A549 (cell line): Measurements from ENCODE around the gene FAM13A. TPM values are rescaled to one million over a fixed set of nuclear protein-coding genes. Genes with fewer than 3 reads are reported as not detected.
A peak's percentile ranks its signal among the peaks of the same experiment; 100 is the strongest.

Experiments
- ATAC-seq, 2 experiments: fragments of 200-7000 bp in 1 of 2; fragments of >200 bp in 1 of 2; cut with Nextera tagmentation in 1 of 2; cut with Tn5 transposase in 1 of 2; 3 replicates each; pipeline versions ENCODE4 v1.8.0 to v1.9.1; 2018 to 2020; ENCODE audit warnings: mild to moderate bottlenecking in 1 of 2, moderate library complexity in 1 of 2
- CTCF ChIA-PET: fragments of 300-600 bp; sonication (Branson Sonifier 250); formaldehyde crosslinking; extraction: SDS; loops from one replicate; lab custom pipeline; 2021; ENCODE audit warnings: antibody characterized with exemption, inconsistent platforms; lab: Yijun Ruan, JAX
- POLR2A ChIA-PET: fragments of 350-600 bp; formaldehyde crosslinking; extraction: SDS; loops from one replicate; lab custom pipeline; 2021; ENCODE audit warnings: antibody characterized with exemption, inconsistent platforms; lab: Yijun Ruan, JAX
- DNase-seq, 2 experiments: peaks; one replicate each; pipeline versions ENCODE4 v3.0.0 to v3.0.0-alpha.2; 2011 to 2016; ENCODE audit warnings: low read depth in 1 of 2, low spot score in 1 of 2
- FAIRE-seq: peaks from 2 replicates; lab custom pipeline; 2011; peaks lifted over from hg19 to GRCh38; lab: Jason Lieb, UNC
- H3K27ac ChIP-seq, 2 experiments: fragments of >200 bp; sonication (Bioruptor Twin); formaldehyde crosslinking; 3 replicates each; pipeline ENCODE4 v1.5.1; 2016 to 2017
- H3K4me1 ChIP-seq: fragments of >200 bp; sonication (Bioruptor Twin); formaldehyde crosslinking; 3 replicates; pipeline ENCODE4 v1.6.1; 2016
- H3K4me2 ChIP-seq: fragments of >200 bp; sonication (Bioruptor Twin); formaldehyde crosslinking; 3 replicates; pipeline ENCODE4 v1.6.1; 2016
- H3K4me3 ChIP-seq: fragments of >200 bp; sonication (Bioruptor Twin); formaldehyde crosslinking; 3 replicates; pipeline ENCODE4 v1.5.1; 2016
- H3K9me3 ChIP-seq: fragments of >200 bp; sonication (Bioruptor Twin); formaldehyde crosslinking; 3 replicates; pipeline ENCODE4 v1.6.1; 2016
- BHLHE40 ChIP-seq: IDR thresholded peaks from 2 replicates; pipeline ENCODE4 v1.6.1; 2012; ENCODE audit warnings: low read depth, low read length, inconsistent platforms
- CBX2 ChIP-seq: fragments of 200-600 bp; sonication (generic); IDR thresholded peaks from 2 replicates; pipeline ENCODE4 v1.6.1; 2016; ENCODE audit warnings: low read depth, mild to moderate bottlenecking, borderline replicate concordance
- CEBPB ChIP-seq, 2 experiments: fragments of >200 bp in 1 of 2; sonication (Bioruptor Twin) in 1 of 2; formaldehyde crosslinking in 1 of 2; IDR thresholded peaks; 2 replicates each; pipeline ENCODE4 v1.6.1; 2012 to 2016
- CHD2 ChIP-seq: fragments of 150-350 bp; IDR thresholded peaks from 2 replicates; pipeline ENCODE4 v1.6.1; 2014; ENCODE audit warnings: low read length; ENCODE audit not compliant: partially characterized antibody
- CHD4 ChIP-seq: fragments of 200-600 bp; sonication (generic); IDR thresholded peaks from 2 replicates; pipeline ENCODE4 v1.6.1; 2016; ENCODE audit warnings: antibody characterized with exemption, mild to moderate bottlenecking, borderline replicate concordance
- ELK1 ChIP-seq: fragments of 150-350 bp; IDR thresholded peaks from 2 replicates; pipeline ENCODE4 v1.6.1; 2014; ENCODE audit warnings: low read depth, mild to moderate bottlenecking, low read length
- FOSL2 ChIP-seq, 2 experiments: fragments of 450-650 bp in 1 of 2; fragments of >200 bp in 1 of 2; sonication (Bioruptor Twin) in 1 of 2; formaldehyde crosslinking; IDR thresholded peaks; 2 replicates each; pipeline versions ENCODE4 v1.5.0 to v1.6.1; 2016 to 2020; ENCODE audit warnings: mild to moderate bottlenecking in 1 of 2, moderate library complexity in 1 of 2
- FOXS1 ChIP-seq: fragments of 250-450 bp; sonication (Bioruptor Pico); IDR thresholded peaks from 2 replicates; pipeline ENCODE4 v1.5.0; 2020; ENCODE audit warnings: mild to moderate bottlenecking, moderate library complexity
- GATA3 ChIP-seq: IDR thresholded peaks from 2 replicates; pipeline ENCODE4 v1.6.1; 2012; ENCODE audit warnings: borderline replicate concordance
- HEYL ChIP-seq: fragments of 250-450 bp; sonication (Bioruptor Pico); IDR thresholded peaks from 2 replicates; pipeline ENCODE4 v1.8.0; 2021; ENCODE audit warnings: mild to moderate bottlenecking, moderate library complexity
- HMGXB4 ChIP-seq: fragments of 250-450 bp; sonication (Bioruptor Pico); IDR thresholded peaks from 2 replicates; pipeline ENCODE4 v1.5.0; 2021; ENCODE audit warnings: mild to moderate bottlenecking, moderate library complexity, borderline replicate concordance
- JUN ChIP-seq, 2 experiments: fragments of >200 bp; sonication (Bioruptor Twin); formaldehyde crosslinking; IDR thresholded peaks; 2 replicates in 1 of 2; 3 replicates in 1 of 2; pipeline ENCODE4 v1.6.1; 2016 to 2017
- MAFK ChIP-seq: fragments of 450-650 bp; IDR thresholded peaks from 2 replicates; pipeline ENCODE4 v1.6.1; 2014; ENCODE audit not compliant: partially characterized antibody
- NFE2L2 ChIP-seq: fragments of 150-350 bp; conservative IDR thresholded peaks from 2 replicates; pipeline ENCODE4 v1.6.1; 2014; ENCODE audit warnings: low read length
- NR3C1 ChIP-seq: fragments of >200 bp; sonication (Bioruptor Twin); formaldehyde crosslinking; IDR thresholded peaks from 3 replicates; pipeline ENCODE4 v1.6.1; 2017
- RAD21 ChIP-seq, 2 experiments: fragments of >200 bp in 1 of 2; sonication (Bioruptor Twin) in 1 of 2; formaldehyde crosslinking in 1 of 2; IDR thresholded peaks in 1 of 2; conservative IDR thresholded peaks in 1 of 2; 2 replicates in 1 of 2; 3 replicates in 1 of 2; pipeline ENCODE4 v1.6.1; 2012 to 2018; ENCODE audit warnings: inconsistent platforms in 1 of 2
- REST ChIP-seq: fragments of 200-600 bp; sonication (generic); IDR thresholded peaks from 2 replicates; pipeline ENCODE4 v1.6.1; 2016; ENCODE audit warnings: antibody characterized with exemption, mild to moderate bottlenecking, moderate library complexity
- RFX5 ChIP-seq: fragments of 450-650 bp; IDR thresholded peaks from 2 replicates; pipeline ENCODE4 v1.7.1; 2014; ENCODE audit warnings: antibody characterized with exemption, mild to moderate bottlenecking, moderate library complexity
- RNF2 ChIP-seq: fragments of 200-600 bp; sonication (generic); IDR thresholded peaks from 2 replicates; pipeline ENCODE4 v1.6.1; 2016; ENCODE audit warnings: low read depth, mild to moderate bottlenecking, antibody characterized with exemption, moderate library complexity, borderline replicate concordance
- TP53 ChIP-seq: fragments of 250-450 bp; sonication (Bioruptor Pico); IDR thresholded peaks from 2 replicates; pipeline ENCODE4 v1.5.0; 2021; ENCODE audit warnings: mild to moderate bottlenecking, moderate library complexity
- ZNF302 ChIP-seq: fragments of 250-450 bp; sonication (Bioruptor Pico); IDR thresholded peaks from 2 replicates; pipeline ENCODE4 v1.9.0; 2021; ENCODE audit warnings: inconsistent platforms, mild to moderate bottlenecking, moderate library complexity
- WGBS: methylation state at CpG from one replicate; pipeline ENCODE4 v1.1.6; 2017; ENCODE audit errors: missing lambda C conversion rate; 5-methylcytosine and 5-hydroxymethylcytosine counted together
- polyA plus RNA-seq, 4 experiments: library from polyadenylated mRNA; depleted of rRNA in 3 of 4; stranded (reverse); fragments of >200 nt; fragmentation: RNase III in 1 of 4; extraction: RNeasy Plus Mini Kit Qiagen cat#74134 plus additional on column Dnase treatment in 1 of 4; gene quantifications; 2 replicates in 3 of 4; 3 replicates in 1 of 4; pipeline ENCODE4 v1.2.3, GENCODE V29; 2011 to 2017

FAM13A gene
- polyA plus RNA-seq, 2 of the 4 experiments (the other 2 are of a cell fraction) = 6.5 to 22.0 TPM

- H3K4me2 ChIP-seq = peak overlapping the region; percentile 76
Observed at GRCh38 chr4:88821522-88821921, 235.5 kb downstream of the FAM13A start.

GRCh38 chr4:88820698-88821415, 236.1 kb downstream of the FAM13A start:
- ChIA-PET CTCF (interaction anchor here (6.6 kb wide), 1 partner anchor 203 kb away, joined by 112 read pairs; no protein-coding TSS in a partner anchor), POLR2A (no interaction called here)
- DNase-seq (no peak), ATAC-seq (no peak), FAIRE-seq (no peak)
- Histone ChIP-seq H3K4me2 (peak overlapping the region; percentile 76), H3K4me3 (no peak overlapping the region), H3K4me1 (peaks cover 25% of the 10 kb centered on the region; the same call in 2 of the 3 replicates), H3K27ac (no peak overlapping the region), H3K9me3 (no peaks in the 10 kb centered on the region)
- TF ChIP-seq TP53 (CRISPR knock-in tag) = no peak
- no peak for TF ChIP-seq ZNF302 (CRISPR knock-in tag)
- no peak for TF ChIP-seq REST
- TF ChIP-seq NR3C1 = no peak
- no peak for TF ChIP-seq CEBPB (IDR thresholded peaks at IDR 0.05)
- TF ChIP-seq JUN (IDR thresholded peaks at IDR 0.05) = no peak
- no peak for TF ChIP-seq CHD4
- WGBS = 86% methylated on average over 10 of the region's 10 CpGs

More at GRCh38 chr4:88821522-88821921, 235.5 kb downstream of the FAM13A start:
- ATAC-seq (no peak), DNase-seq (no peak), FAIRE-seq (no peak)
- WGBS = 76% methylated on average over 2 of the region's 2 CpGs
- H3K9me3 ChIP-seq = no peaks in the 10 kb centered on the region
- H3K27ac ChIP-seq = no peak overlapping the region
- H3K4me1 ChIP-seq = peaks cover 25% of the 10 kb centered on the region; the same call in 2 of the 3 replicates
- CTCF ChIA-PET = interaction anchor here (6.6 kb wide), 1 partner anchor 202 kb away, joined by 112 read pairs; no protein-coding TSS in a partner anchor
- POLR2A ChIA-PET = no interaction called here
- H3K4me3 ChIP-seq = 0 out of 3 replicates have a peak overlapping the region, but pooled peaks have one; percentile 3
- TF ChIP-seq NFE2L2 (no peak), GATA3 (no peak), CHD2 (no peak), RAD21 (conservative IDR thresholded peaks at IDR 0.05 in 1 of 2, IDR thresholded peaks at IDR 0.05 in 1 of 2) (no peak), RNF2 (no peak), HMGXB4 (CRISPR knock-in tag) (no peak), HEYL (CRISPR knock-in tag) (no peak), RFX5 (no peak), CBX2 (no peak), CHD4 (no peak), CEBPB (IDR thresholded peaks at IDR 0.05) (no peak), FOXS1 (CRISPR knock-in tag) (no peak), ELK1 (no peak), FOSL2 (IDR thresholded peaks at IDR 0.05) (no peak), FOSL2 (CRISPR knock-in tag; IDR thresholded peaks at IDR 0.05) (no peak), BHLHE40 (no peak), MAFK (no peak)
